Ovary (tissue), 9 donors: Measurements from ENCODE around the gene SETX. TPM values are rescaled to one million over a fixed set of nuclear protein-coding genes. Genes with fewer than 3 reads are reported as not detected.

Source experiments
- DNase-seq, 5 donors: peaks; one replicate each; pipeline ENCODE4 v3.0.0-alpha.2; 2019 to 2020
- H3K27ac ChIP-seq, 2 donors: fragments of 200-600 bp; one replicate each; pipeline versions ENCODE4 v1.5.1 to v1.8.0; 2019 to 2022
- H3K27me3 ChIP-seq: fragments of 200-600 bp; one replicate; pipeline ENCODE4 v1.8.0; 2022
- H3K36me3 ChIP-seq: fragments of 200-600 bp; sonication (generic); one replicate; pipeline ENCODE4 v1.5.1; 2019
- H3K4me1 ChIP-seq: one replicate; pipeline ENCODE4 v1.8.1; 2013; ENCODE audit warnings: mild to moderate bottlenecking, moderate library complexity; ENCODE audit not compliant: insufficient read depth
- H3K4me3 ChIP-seq: fragments of 200-600 bp; sonication (generic); one replicate; pipeline ENCODE4 v1.5.1; 2017
- H3K9me3 ChIP-seq, 2 donors: fragments of 200-600 bp in 1 of 2; sonication (generic) in 1 of 2; one replicate each; pipeline versions ENCODE4 v1.5.1 to v1.8.1; 2013 to 2019; ENCODE audit warnings: mild to moderate bottlenecking in 1 of 2, moderate library complexity in 1 of 2
- EP300 ChIP-seq: sonication (generic); formaldehyde crosslinking; IDR thresholded peaks from one replicate; pipeline ENCODE4 v1.6.1; 2017; ENCODE audit warnings: antibody characterized with exemption
- POLR2A ChIP-seq: fragments of 450-650 bp; IDR thresholded peaks from one replicate; pipeline ENCODE4 v1.6.1; 2017; ENCODE audit warnings: antibody characterized with exemption, mild to moderate bottlenecking, moderate library complexity
- WGBS, 3 donors: extraction: QIAGEN DNeasy Blood & Tissue Kit in 1 of 3; methylation state at CpG; one replicate each; pipeline versions ENCODE4 v1.1.5 to v1.1.7; 2013 to 2017; 5-methylcytosine and 5-hydroxymethylcytosine counted together
- intact Hi-C, 4 donors: fragments of 100-400 bp; cut with DNase I; formaldehyde crosslinking; loops; one replicate each; pipeline versions ENCODE4 v1.11.0 to v1.15.1; 2022 to 2023
- polyA plus RNA-seq, 2 donors: library from polyadenylated mRNA; stranded (reverse); fragments of 200-250 nt in 1 of 2; fragments of 350-450 nt in 1 of 2; fragmentation: Illumina TruSeq in 1 of 2; extraction: RNeasy Lipid Tissue Mini Kit (QIAGEN cat#74804) in 1 of 2; gene quantifications; one replicate each; pipeline ENCODE4 v1.2.3, GENCODE V29; 2013 to 2014
- total RNA-seq, 7 donors: library from RNA; depleted of rRNA in 2 of 7; stranded (reverse); fragments of >200 nt in 2 of 7; fragmentation: NEBNext Ultra II Directional in 3 of 7; extraction: Animal tissue kit (Norgen Biotek cat#: 25700) in 3 of 7; gene quantifications; one replicate each; pipeline versions ENCODE4 v1.1.0 to v1.2.4, GENCODE V29; 2016 to 2023
- TF ChIP-seq, protein P1 (sequence below), 3 donors: fragments of 450-650 bp in 2 of 3; fragments of 200-600 bp in 1 of 3; IDR thresholded peaks; one replicate each; pipeline versions ENCODE4 v1.5.1 to v1.8.0; 2016 to 2022; ENCODE audit warnings: antibody characterized with exemption in 3 of 3, mild to moderate bottlenecking in 1 of 3
- donor health status: DM: no; HTN: no; CAD: no; lungs with moderate emphysema.
- donor health status: DM: no; HTN: no; CAD: no.
- donor health status: Bipolar disorder and iron deficiency.
- donor health status: DM: yes; HTN: yes; CAD: no.
- donor health status: DM: no; HTN: no; CAD: no.
- donor health status: DM: yes; HTN: yes; CAD: no.

SETX gene
- total and polyA plus RNA-seq, 9 donors, result 19.9 to 51.9 (median 40.8) TPM

DNA sequence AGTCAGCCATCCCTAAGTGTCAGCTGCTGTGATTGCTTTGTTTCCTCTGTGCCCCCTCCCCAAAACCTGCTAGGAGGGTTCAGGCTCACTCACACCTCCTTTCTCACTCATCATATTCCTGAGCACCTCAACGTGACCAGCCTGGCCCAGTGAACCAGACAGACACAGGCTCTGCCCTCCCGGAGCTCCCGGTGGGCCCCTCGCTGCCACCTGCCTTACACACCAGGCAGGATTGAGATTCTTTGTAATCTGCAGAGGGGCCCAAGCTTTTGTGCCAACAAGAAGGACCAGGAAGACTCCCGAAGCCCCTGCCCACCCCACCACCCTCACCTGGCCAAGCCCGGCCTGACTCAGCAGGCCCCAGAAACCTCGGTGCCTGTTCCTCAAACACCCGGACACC, 105.1 kb downstream of the SETX start:
- Histone ChIP-seq H3K9me3 (no peaks in the 10 kb centered on the region), H3K36me3 (no peaks in the 10 kb centered on the region), H3K4me3 (no peak overlapping the region), H3K4me1 (peaks cover 3% of the 10 kb centered on the region), H3K27ac (no peak overlapping the region), H3K27me3 (no peaks in the 10 kb centered on the region)
- 89% methylated on average over 8 of the region's 8 CpGs for WGBS, 3 donors
- TF ChIP-seq POLR2A, result no peak
- TF ChIP-seq, protein P1, sequence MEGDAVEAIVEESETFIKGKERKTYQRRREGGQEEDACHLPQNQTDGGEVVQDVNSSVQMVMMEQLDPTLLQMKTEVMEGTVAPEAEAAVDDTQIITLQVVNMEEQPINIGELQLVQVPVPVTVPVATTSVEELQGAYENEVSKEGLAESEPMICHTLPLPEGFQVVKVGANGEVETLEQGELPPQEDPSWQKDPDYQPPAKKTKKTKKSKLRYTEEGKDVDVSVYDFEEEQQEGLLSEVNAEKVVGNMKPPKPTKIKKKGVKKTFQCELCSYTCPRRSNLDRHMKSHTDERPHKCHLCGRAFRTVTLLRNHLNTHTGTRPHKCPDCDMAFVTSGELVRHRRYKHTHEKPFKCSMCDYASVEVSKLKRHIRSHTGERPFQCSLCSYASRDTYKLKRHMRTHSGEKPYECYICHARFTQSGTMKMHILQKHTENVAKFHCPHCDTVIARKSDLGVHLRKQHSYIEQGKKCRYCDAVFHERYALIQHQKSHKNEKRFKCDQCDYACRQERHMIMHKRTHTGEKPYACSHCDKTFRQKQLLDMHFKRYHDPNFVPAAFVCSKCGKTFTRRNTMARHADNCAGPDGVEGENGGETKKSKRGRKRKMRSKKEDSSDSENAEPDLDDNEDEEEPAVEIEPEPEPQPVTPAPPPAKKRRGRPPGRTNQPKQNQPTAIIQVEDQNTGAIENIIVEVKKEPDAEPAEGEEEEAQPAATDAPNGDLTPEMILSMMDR (IDR thresholded peaks at IDR 0.05), result no peak
- TF ChIP-seq EP300, result no peak
- intact Hi-C loops, result loop anchor here in 1 of 4 donors (5.0 kb wide), 1 partner anchor 487 kb away; no protein-coding TSS in a partner anchor
- no peak for DNase-seq

DNA sequence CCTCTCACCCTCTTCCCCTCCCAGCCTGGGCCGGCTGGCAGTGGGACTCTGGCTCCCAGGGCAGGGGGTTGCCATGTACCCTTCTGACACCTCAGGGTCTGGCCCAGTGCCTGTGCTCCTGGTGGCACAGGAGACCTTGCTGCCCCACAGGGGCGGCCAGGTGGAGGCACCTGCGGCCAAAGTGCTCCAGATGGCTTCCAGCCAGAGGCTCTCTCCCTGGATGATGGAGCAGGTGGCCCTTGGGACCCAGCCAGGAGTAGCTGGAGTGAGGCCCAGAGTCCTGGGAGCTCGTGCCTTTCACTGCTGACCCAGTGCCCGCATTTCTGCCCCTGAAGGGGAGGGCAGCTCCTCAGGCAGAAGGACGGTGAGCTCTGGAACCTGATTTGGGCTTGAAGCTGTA, 105.7 kb downstream of the SETX start:
- Histone ChIP-seq H3K4me3 (no peak overlapping the region), H3K27me3 (no peaks in the 10 kb centered on the region), H3K36me3 (no peaks in the 10 kb centered on the region), H3K4me1 (peaks cover 3% of the 10 kb centered on the region), H3K9me3 (no peaks in the 10 kb centered on the region), H3K27ac (no peak overlapping the region)
- TF ChIP-seq EP300 (no peak), POLR2A (no peak)
- TF ChIP-seq, protein P1 (IDR thresholded peaks at IDR 0.05), result no peak
- DNase-seq, result no peak
- intact Hi-C loops, result no loop called here
- WGBS, 3 donors, result 41 to 56% (median 41%) methylated on average over 6 of the region's 6 CpGs

DNA sequence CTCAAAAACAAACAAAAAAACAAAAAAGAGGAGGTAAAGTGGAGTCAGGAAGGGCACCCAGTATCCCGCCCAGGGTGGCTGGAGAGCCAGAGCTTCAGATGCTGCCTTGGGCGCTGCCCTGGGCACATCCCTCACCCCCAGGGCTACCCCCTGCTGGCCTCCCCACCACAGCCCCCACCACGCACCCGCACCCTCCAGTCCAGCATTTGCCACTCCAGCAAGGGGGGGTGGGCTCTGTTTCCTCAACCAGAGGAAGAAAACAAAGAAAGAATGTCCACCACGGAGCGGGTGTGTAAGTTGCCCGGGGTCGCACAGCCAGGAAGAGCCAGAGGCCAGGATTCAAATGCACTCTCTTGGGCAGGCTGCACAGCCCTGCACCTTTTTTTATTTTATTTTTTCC, 106.8 kb downstream of the SETX start:
- peaks cover 3% of the 10 kb centered on the region for H3K4me1 ChIP-seq
- H3K9me3 ChIP-seq, result no peaks in the 10 kb centered on the region
- H3K27ac ChIP-seq, result no peak overlapping the region
- H3K4me3 ChIP-seq, result no peak overlapping the region
- H3K27me3 ChIP-seq, result no peaks in the 10 kb centered on the region
- H3K36me3 ChIP-seq, result no peaks in the 10 kb centered on the region
- 73 to 81% (median 78%) methylated on average over 8 of the region's 8 CpGs for WGBS, 3 donors
- TF ChIP-seq EP300 (no peak), POLR2A (no peak)
- TF ChIP-seq, protein P1 (IDR thresholded peaks at IDR 0.05), result no peak
- DNase-seq, result no peak
- intact Hi-C loops, result no loop called here

DNA sequence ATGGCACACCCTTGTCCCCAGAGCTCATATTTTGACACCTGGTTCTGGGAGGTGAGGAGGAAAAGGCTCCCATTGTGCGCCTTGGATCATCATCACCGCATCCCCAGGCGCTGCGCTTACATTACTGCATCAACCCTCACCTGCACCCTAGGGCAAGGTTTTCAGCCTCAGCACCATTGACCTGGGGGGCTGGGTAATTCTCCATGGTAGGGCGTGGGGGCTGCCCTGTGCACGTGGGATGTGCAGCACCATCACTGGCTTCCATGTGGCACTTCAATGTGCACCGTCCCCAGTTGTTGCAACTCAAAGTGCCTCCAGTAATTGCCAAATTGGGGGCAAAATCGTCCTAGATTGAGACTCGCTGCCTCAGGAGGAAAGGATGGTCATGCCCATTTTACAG, 109.3 kb downstream of the SETX start:
- TF ChIP-seq, protein P1 (IDR thresholded peaks at IDR 0.05), result no peak
- TF ChIP-seq POLR2A (no peak), EP300 (no peak)
- Histone ChIP-seq H3K9me3 (no peaks in the 10 kb centered on the region), H3K27ac (no peak overlapping the region), H3K27me3 (no peaks in the 10 kb centered on the region), H3K4me1 (peaks cover 5% of the 10 kb centered on the region), H3K4me3 (no peak overlapping the region), H3K36me3 (no peaks in the 10 kb centered on the region)
- intact Hi-C loops, result no loop called here
- DNase-seq, result no peak
- 73 to 86% (median 82%) methylated on average over 9 of the region's 9 CpGs for whole genome bisulfite sequencing, 3 donors
